GM18517 (cell line): ENCODE results near the gene SLCO1A2.

Source experiments
- ATAC-seq: cut with Tn5 transposase; IDR thresholded peaks from one replicate; pipeline ENCODE4 v1.9.1; 2021; ENCODE audit warnings: mild to moderate bottlenecking, moderate library complexity; ENCODE audit not compliant: unreplicated experiment

The SLCO1A2 gene

DNA sequence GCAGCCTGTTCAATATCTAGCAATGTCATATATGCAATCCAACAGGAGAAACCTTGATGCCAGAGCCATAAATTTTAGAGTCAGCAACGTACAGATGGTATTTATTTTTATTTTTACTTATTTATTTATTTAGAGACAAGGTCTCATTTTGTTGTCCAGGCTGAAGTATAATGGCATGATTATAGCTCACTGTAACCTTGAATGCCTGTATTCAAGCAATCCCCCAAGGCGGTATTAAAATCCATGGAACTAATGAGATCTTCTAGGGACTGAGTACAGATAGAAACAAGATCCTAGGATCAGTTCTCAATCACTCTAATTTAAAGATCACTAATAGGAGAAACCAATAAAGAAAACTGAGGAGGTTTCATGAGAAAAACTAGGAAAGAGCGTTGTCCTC lies 114.5 kb downstream of the SLCO1A2 start:
- no peak for ATAC-seq

DNA sequence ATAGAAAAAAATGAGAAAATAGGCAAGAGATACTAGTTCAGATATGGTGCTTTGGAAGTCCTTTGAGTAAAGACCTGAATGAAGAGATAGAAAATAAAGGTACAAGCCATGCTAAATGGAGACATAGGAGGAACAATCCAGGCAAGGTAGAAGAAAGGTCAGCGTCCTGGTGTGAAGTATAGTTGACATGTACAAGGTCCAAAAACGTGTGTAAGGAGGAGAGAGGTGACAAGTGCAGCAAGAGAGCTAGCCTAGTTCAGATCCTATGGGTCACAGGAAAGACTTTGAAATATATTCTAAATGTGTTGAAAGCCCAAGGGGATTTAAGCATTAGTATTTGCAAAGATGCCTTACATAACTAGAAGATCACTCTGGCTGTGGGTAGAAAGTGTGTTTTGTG lies 115.5 kb downstream of the SLCO1A2 start:
- no peak for ATAC-seq
